GM20000 (cell line): ENCODE data around the gene PEAK1.

Source experiments
- DNase-seq: peaks from one replicate; pipeline ENCODE4 v3.0.0; 2012; ENCODE audit warnings: low spot score
- CTCF ChIP-seq: IDR thresholded peaks from 2 replicates; pipeline ENCODE4 v1.5.1; 2012; ENCODE audit warnings: mild to moderate bottlenecking, control low read depth; ENCODE audit errors: extremely low read depth, missing control alignments

PEAK1 gene

GRCh38 chr15:77068633-77069032 is 351.3 kb downstream of the PEAK1 start:
- no peak for DNase-seq
- no peak for TF ChIP-seq CTCF

GRCh38 chr15:77067691-77068367 is 352.1 kb downstream of the PEAK1 start:
- no peak for DNase-seq
- no peak for TF ChIP-seq CTCF

- no peak for TF ChIP-seq CTCF
- DNase-seq: no peak
Observed at GRCh38 chr15:77066971-77067690, 352.8 kb downstream of the PEAK1 start.

GRCh38 chr15:77064539-77065308 is 355.2 kb downstream of the PEAK1 start:
- TF ChIP-seq CTCF: no peak
- DNase-seq: no peak

- no peak for TF ChIP-seq CTCF
- no peak for DNase-seq
Observed at GRCh38 chr15:77064063-77064462, 355.8 kb downstream of the PEAK1 start.

- TF ChIP-seq CTCF: no peak
- no peak for DNase-seq
Observed at GRCh38 chr15:77063249-77063648, 356.7 kb downstream of the PEAK1 start.

- no peak for TF ChIP-seq CTCF
- DNase-seq: no peak
Observed at GRCh38 chr15:77060546-77060945, 359.4 kb downstream of the PEAK1 start.
